ENCODE results near the gene IL2RA.

Gene IL2RA

DNA sequence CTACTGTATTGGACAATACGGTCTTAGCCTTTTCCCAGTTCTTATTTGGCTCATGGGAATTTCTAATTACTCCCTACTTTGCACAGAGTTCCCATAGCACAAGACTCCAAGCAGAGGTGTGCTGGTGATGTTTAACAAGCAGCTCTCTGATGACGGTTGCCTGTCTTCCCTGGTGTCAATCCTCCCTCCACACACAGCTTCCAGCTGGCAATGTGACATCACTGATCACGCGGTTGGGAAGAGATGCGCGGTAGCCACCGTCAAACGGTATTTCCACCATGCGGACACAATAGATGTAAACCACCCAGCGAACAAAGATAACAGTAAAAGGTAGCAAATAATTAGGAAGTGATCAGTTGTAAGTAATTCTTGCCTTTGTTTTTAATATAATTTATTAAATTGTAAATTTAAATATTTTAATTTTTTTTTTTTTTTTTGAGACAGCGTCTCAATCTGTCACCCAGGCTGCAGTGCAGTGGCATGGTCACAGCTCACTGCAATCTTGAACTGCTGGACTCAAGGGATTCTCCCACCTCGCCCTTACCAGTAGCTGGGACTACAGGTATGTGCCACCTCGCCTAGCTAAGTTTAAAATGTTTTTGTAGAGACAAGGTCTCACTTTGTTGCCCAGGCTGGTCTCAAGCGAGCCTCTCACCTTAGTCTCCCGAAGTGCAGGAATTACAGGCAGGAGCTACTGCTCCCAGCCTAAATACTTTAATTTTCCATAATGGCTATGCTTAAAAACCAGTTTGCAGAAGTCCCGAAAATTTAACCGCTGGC is 48.6 kb downstream of the IL2RA start:
- Histone ChIP-seq H3K79me2 (ENCODE audit: control insufficient read depth, insufficient read depth, low read length, unreplicated experiment) (no peaks in the 10 kb centered on the region), H2AFZ (ENCODE audit: low read length, unreplicated experiment) (peak overlapping the region; percentile 55), H3K4me3 (ENCODE audit: low read depth, low read length) (no peak overlapping the region), H3K36me3 (ENCODE audit: insufficient read depth, low read length) (no peaks in the 10 kb centered on the region), H3K27me3 (ENCODE audit: insufficient read depth, low read length) (peaks cover 14% of the 10 kb centered on the region; the same call in 1 of the 2 replicates), H3K4me1 (ENCODE audit: control insufficient read depth, insufficient read depth, low read length, unreplicated experiment) (peaks cover 9% of the 10 kb centered on the region), H3K27ac (ENCODE audit: low read depth, low read length) (no peak overlapping the region)

DNA sequence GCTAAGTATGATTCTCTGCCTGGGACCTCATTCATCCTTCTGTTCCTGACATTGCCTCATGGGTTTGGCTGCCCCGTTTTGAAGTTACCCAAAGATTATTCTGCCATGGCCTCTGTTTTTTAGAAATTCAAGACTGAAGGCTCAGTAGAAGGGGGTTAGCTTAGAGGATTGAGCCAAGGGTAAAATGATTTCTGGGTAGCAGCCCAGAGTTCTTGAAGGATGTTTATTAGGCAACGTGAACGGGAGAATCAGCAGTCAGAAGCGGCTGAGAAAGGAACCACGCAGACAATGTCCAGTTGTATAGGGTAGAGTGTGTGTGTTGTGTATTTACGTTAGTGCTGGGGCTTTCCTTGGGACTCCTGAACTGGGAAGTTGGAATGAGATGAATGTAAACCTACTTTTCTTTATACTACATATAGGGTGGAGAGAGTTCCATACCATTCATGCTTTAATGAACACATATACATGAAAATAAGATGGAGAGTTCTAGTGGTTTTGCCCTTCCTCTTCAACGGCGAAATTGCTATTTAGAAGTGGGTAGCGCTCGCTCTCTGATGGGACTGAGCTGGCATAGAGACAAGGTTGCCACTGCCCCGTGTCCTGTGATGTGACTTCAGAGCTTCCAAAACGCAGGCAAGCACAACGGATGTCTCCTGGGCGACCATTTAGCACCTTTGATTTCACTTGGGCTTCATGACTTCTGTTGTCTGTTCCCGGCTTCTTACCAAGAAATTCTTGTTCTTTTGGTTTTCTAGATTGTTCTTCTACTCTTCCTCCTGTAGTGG is 49.9 kb downstream of the IL2RA start:
- H3K4me1 ChIP-seq (ENCODE audit: control insufficient read depth, insufficient read depth, low read length, unreplicated experiment), result peaks cover 9% of the 10 kb centered on the region
- no peak overlapping the region for H3K27ac ChIP-seq (ENCODE audit: low read depth, low read length)
- peaks cover 5% of the 10 kb centered on the region; the same call in 1 of the 2 replicates for H3K27me3 ChIP-seq (ENCODE audit: insufficient read depth, low read length)
- no peaks in the 10 kb centered on the region for H3K79me2 ChIP-seq (ENCODE audit: control insufficient read depth, insufficient read depth, low read length, unreplicated experiment)
- no peak overlapping the region for H2AFZ ChIP-seq (ENCODE audit: low read length, unreplicated experiment)
- H3K4me3 ChIP-seq (ENCODE audit: low read depth, low read length), result no peak overlapping the region
- H3K36me3 ChIP-seq (ENCODE audit: insufficient read depth, low read length), result no peaks in the 10 kb centered on the region

DNA sequence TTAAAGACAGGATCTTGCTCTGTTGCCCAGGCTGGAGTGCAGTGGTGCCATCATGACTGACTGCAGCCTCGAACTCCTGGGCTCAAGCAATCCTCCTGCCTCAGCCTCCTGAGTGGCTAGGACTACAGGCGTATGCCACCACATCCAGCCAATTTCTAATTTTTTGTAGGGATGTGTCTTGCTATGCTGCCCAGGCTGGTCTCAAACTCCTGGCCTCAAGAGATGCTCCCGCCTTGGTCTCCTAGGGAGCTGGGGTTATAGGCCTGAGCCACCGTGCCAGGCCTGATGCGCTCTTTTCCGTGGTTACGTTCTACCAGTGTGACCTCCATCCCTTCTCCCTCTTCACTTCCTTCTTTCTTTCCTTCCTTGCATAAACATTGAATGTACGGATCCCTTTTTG is 50.6 kb downstream of the IL2RA start:
- Histone ChIP-seq H3K4me3 (ENCODE audit: low read depth, low read length) (no peak overlapping the region), H3K4me1 (ENCODE audit: control insufficient read depth, insufficient read depth, low read length, unreplicated experiment) (peaks cover 9% of the 10 kb centered on the region), H3K27ac (ENCODE audit: low read depth, low read length) (no peak overlapping the region), H3K27me3 (ENCODE audit: insufficient read depth, low read length) (peaks cover 10% of the 10 kb centered on the region; the same call in 1 of the 2 replicates), H3K79me2 (ENCODE audit: control insufficient read depth, insufficient read depth, low read length, unreplicated experiment) (no peaks in the 10 kb centered on the region), H2AFZ (ENCODE audit: low read length, unreplicated experiment) (no peak overlapping the region), H3K36me3 (ENCODE audit: insufficient read depth, low read length) (no peaks in the 10 kb centered on the region)

DNA sequence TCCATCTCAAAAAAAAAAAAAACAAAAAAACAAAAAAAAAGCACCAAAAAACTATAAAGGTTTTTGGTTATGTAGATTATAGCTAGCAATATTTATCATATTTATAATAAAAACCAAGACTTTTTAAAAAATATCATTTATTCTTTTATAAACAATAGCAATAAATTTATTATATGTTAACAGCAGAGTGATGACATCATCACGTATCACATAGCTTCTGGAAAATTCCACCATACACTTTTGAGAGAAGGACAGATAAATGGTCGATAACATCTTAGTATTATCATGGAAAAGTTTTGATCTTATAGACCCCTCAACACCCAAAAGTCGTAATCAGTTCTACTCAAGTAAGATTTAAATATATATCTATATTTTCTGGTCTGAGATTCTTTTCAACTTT is 51.6 kb downstream of the IL2RA start:
- Histone ChIP-seq H2AFZ (ENCODE audit: low read length, unreplicated experiment) (no peak overlapping the region), H3K27me3 (ENCODE audit: insufficient read depth, low read length) (peaks cover 6% of the 10 kb centered on the region; the same call in 1 of the 2 replicates), H3K36me3 (ENCODE audit: insufficient read depth, low read length) (no peaks in the 10 kb centered on the region), H3K27ac (ENCODE audit: low read depth, low read length) (no peak overlapping the region), H3K4me3 (ENCODE audit: low read depth, low read length) (no peak overlapping the region), H3K4me1 (ENCODE audit: control insufficient read depth, insufficient read depth, low read length, unreplicated experiment) (peaks cover 9% of the 10 kb centered on the region), H3K79me2 (ENCODE audit: control insufficient read depth, insufficient read depth, low read length, unreplicated experiment) (no peaks in the 10 kb centered on the region)

DNA sequence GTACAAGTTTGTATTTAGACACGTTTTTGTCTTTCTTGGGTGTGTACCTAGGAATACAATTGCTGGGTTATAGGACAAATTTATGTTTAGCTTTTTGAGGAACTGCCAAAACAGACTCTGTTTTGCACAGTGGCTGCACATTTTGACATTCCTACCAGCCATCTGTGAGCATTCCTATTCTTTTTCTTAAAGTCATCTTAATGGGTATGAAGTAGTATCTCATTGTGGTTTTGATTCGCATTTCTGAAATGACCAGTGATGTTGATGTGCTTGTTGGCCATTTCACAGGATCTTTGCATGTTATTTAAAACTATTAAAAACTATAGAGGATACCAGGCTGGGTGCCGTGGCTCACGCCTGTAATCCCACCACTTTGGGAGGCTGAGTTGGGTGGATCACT is 52.2 kb downstream of the IL2RA start:
- peak overlapping the region; percentile 66 for H3K27ac ChIP-seq (ENCODE audit: low read depth, low read length)

DNA sequence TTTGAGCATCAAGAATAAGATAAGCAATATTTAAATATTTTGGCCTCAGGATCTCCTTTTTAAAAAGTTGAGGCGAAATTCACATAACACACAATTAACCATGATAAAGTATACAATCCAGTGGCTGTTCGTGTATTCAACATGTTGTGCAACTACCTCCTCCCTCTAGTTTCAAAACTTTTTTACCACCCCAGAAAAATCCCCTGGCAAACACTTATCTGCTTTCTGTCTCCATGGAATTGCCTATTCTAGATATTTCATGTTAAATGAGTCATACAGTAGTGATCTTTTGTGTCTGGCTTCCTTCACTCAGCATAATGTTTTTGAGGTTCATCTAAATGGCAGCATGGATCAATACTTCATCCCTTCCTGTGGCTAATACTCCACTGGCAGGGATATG is 53.0 kb downstream of the IL2RA start:
- Histone ChIP-seq H3K79me2 (ENCODE audit: control insufficient read depth, insufficient read depth, low read length, unreplicated experiment) (no peaks in the 10 kb centered on the region), H3K4me1 (ENCODE audit: control insufficient read depth, insufficient read depth, low read length, unreplicated experiment) (peaks cover 9% of the 10 kb centered on the region), H3K27ac (ENCODE audit: low read depth, low read length) (peak overlapping the region; percentile 66), H3K27me3 (ENCODE audit: insufficient read depth, low read length) (peaks cover 18% of the 10 kb centered on the region; the same call in 1 of the 2 replicates), H3K4me3 (ENCODE audit: low read depth, low read length) (peak overlapping the region; percentile 75), H3K36me3 (ENCODE audit: insufficient read depth, low read length) (no peaks in the 10 kb centered on the region), H2AFZ (ENCODE audit: low read length, unreplicated experiment) (peak overlapping the region; percentile 52)

More for the DNA sequence above, 52.2 kb downstream of the IL2RA start:
- no peak overlapping the region for H2AFZ ChIP-seq (ENCODE audit: low read length, unreplicated experiment)
- no peaks in the 10 kb centered on the region for H3K36me3 ChIP-seq (ENCODE audit: insufficient read depth, low read length)
- H3K27me3 ChIP-seq (ENCODE audit: insufficient read depth, low read length), result peaks cover 10% of the 10 kb centered on the region; the same call in 1 of the 2 replicates
- H3K4me3 ChIP-seq (ENCODE audit: low read depth, low read length), result no peak overlapping the region
- no peaks in the 10 kb centered on the region for H3K79me2 ChIP-seq (ENCODE audit: control insufficient read depth, insufficient read depth, low read length, unreplicated experiment)
- peaks cover 9% of the 10 kb centered on the region for H3K4me1 ChIP-seq (ENCODE audit: control insufficient read depth, insufficient read depth, low read length, unreplicated experiment)

DNA sequence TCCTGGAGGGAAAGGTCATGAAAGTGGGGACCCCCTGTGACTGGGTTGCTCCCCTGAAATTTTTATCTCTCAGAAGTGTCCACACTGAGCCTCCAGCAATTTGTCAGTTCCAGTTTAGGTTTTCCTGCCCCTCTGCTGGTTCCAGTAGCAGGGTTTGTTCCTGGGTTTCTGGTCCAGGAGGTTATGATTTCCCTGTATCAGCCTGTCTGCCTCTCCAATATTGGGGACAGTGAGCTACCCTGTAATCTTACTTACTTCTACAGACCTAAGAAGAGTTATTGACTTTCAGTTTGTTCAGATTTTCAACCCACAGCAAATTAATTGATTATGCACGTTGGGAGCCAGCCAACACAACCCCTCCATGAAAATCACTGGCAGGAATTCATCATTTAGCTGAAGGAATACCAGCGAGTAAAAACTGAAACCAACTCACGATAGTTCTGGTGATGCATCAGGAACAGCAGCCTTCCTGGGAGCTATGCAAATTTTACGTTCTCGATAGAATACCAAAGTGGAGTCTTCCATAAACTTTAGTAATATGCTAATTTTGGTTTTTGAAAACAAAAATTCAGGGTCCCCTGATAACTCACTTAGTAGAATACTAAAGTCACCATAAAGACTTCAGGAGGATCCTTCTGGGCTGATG is 53.5 kb downstream of the IL2RA start:
- no peaks in the 10 kb centered on the region for H3K36me3 ChIP-seq (ENCODE audit: insufficient read depth, low read length)
- peak overlapping the region; percentile 52 for H2AFZ ChIP-seq (ENCODE audit: low read length, unreplicated experiment)
- H3K27ac ChIP-seq (ENCODE audit: low read depth, low read length), result peak overlapping the region; percentile 66
- H3K79me2 ChIP-seq (ENCODE audit: control insufficient read depth, insufficient read depth, low read length, unreplicated experiment), result no peaks in the 10 kb centered on the region
- H3K4me3 ChIP-seq (ENCODE audit: low read depth, low read length), result peak overlapping the region; percentile 75
- peaks cover 23% of the 10 kb centered on the region; the same call in 1 of the 2 replicates for H3K27me3 ChIP-seq (ENCODE audit: insufficient read depth, low read length)
- peaks cover 9% of the 10 kb centered on the region for H3K4me1 ChIP-seq (ENCODE audit: control insufficient read depth, insufficient read depth, low read length, unreplicated experiment)

DNA sequence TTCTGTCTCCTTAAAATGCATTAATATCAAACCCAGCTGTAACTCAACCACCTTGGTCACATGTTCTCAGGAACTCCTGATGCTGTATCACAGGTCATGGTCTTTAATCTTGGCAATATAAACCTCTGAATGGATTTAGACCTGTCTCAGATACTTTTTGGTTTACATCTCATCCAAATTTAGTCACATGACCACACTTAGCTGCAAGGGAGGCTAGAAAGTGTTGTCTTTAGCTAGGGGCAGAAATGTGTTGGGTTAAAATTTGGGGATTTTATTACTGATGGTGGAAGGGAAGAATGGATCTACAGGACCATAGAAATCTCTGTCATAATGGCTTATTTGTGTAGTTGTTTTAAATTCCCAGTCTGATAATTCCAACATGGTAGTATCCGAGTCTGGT is 55.2 kb downstream of the IL2RA start:
- H3K27ac ChIP-seq (ENCODE audit: low read depth, low read length), result no peak overlapping the region
- H2AFZ ChIP-seq (ENCODE audit: low read length, unreplicated experiment), result no peak overlapping the region
- no peak overlapping the region for H3K4me3 ChIP-seq (ENCODE audit: low read depth, low read length)
- no peaks in the 10 kb centered on the region for H3K36me3 ChIP-seq (ENCODE audit: insufficient read depth, low read length)
- H3K4me1 ChIP-seq (ENCODE audit: control insufficient read depth, insufficient read depth, low read length, unreplicated experiment), result peaks cover 9% of the 10 kb centered on the region
- H3K27me3 ChIP-seq (ENCODE audit: insufficient read depth, low read length), result peaks cover 23% of the 10 kb centered on the region; the same call in 1 of the 2 replicates
- H3K79me2 ChIP-seq (ENCODE audit: control insufficient read depth, insufficient read depth, low read length, unreplicated experiment), result no peaks in the 10 kb centered on the region

DNA sequence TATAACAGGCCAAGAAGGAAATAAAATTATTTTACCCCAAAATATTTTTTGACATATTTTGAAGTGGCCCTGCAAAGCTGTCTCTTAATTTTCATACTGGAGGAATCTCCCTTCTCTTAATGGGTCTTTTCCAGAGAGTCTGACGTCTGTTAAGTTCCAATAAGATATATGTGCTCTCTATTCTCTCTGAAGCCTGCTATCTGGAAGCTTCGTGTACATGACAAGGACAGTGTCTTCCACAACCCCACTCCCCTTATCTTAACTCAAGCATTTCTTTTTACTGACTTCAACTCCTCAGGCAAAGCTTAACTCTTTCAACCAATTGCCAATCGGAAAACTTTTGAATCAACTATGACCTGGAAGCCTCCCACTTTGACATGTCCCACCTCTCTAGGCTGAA is 55.6 kb downstream of the IL2RA start:
- Histone ChIP-seq H3K4me1 (ENCODE audit: control insufficient read depth, insufficient read depth, low read length, unreplicated experiment) (peaks cover 9% of the 10 kb centered on the region), H2AFZ (ENCODE audit: low read length, unreplicated experiment) (no peak overlapping the region), H3K4me3 (ENCODE audit: low read depth, low read length) (no peak overlapping the region), H3K79me2 (ENCODE audit: control insufficient read depth, insufficient read depth, low read length, unreplicated experiment) (no peaks in the 10 kb centered on the region), H3K27ac (ENCODE audit: low read depth, low read length) (no peak overlapping the region), H3K36me3 (ENCODE audit: insufficient read depth, low read length) (no peaks in the 10 kb centered on the region), H3K27me3 (ENCODE audit: insufficient read depth, low read length) (peaks cover 24% of the 10 kb centered on the region; the same call in 1 of the 2 replicates)

DNA sequence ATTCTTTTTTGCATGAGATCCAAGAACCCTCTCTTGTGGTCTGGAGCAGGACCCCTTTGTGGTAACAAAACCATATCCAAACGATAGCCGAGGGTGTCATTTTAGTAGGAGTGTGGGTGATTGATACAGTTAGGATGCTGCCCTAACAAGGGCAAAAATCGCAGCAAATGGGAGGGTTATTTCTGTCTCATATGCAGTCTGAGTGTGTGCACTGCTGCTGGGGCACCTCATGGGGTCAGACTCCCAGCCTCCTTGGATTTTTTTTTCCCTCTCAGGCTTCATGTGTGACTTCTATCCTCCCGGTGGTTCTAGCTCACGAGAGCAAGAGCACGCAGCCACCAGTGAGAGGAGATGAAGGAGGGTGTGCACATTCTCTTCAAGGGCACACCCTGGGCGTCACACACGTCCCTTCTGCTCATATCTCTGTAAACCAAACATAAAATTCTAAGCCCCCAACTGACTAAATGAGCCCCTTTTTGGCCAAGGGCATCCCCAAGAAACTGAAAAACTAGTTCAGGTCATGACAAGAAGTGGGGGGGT is 56.2 kb downstream of the IL2RA start:
- peaks cover 9% of the 10 kb centered on the region for H3K4me1 ChIP-seq (ENCODE audit: control insufficient read depth, insufficient read depth, low read length, unreplicated experiment)
- no peaks in the 10 kb centered on the region for H3K36me3 ChIP-seq (ENCODE audit: insufficient read depth, low read length)
- H3K79me2 ChIP-seq (ENCODE audit: control insufficient read depth, insufficient read depth, low read length, unreplicated experiment), result no peaks in the 10 kb centered on the region
- no peak overlapping the region for H3K4me3 ChIP-seq (ENCODE audit: low read depth, low read length)
- H3K27me3 ChIP-seq (ENCODE audit: insufficient read depth, low read length), result peaks cover 26% of the 10 kb centered on the region; the same call in 1 of the 2 replicates
- no peak overlapping the region for H3K27ac ChIP-seq (ENCODE audit: low read depth, low read length)
- no peak overlapping the region for H2AFZ ChIP-seq (ENCODE audit: low read length, unreplicated experiment)

Measured in ACC112 (cell line).